NCI-H69 (cell line): ENCODE data around the gene ZNF853.
"Not testable (repeated sequence)": the region's sequence is repeated elsewhere in the genome, so short reads cannot be mapped to it uniquely, and the experiment has no call there.

Experiments used
- DNase-seq: peaks from one replicate; lab custom pipeline; 2025; lab: John Stamatoyannopoulos, UW

The ZNF853 gene

DNA sequence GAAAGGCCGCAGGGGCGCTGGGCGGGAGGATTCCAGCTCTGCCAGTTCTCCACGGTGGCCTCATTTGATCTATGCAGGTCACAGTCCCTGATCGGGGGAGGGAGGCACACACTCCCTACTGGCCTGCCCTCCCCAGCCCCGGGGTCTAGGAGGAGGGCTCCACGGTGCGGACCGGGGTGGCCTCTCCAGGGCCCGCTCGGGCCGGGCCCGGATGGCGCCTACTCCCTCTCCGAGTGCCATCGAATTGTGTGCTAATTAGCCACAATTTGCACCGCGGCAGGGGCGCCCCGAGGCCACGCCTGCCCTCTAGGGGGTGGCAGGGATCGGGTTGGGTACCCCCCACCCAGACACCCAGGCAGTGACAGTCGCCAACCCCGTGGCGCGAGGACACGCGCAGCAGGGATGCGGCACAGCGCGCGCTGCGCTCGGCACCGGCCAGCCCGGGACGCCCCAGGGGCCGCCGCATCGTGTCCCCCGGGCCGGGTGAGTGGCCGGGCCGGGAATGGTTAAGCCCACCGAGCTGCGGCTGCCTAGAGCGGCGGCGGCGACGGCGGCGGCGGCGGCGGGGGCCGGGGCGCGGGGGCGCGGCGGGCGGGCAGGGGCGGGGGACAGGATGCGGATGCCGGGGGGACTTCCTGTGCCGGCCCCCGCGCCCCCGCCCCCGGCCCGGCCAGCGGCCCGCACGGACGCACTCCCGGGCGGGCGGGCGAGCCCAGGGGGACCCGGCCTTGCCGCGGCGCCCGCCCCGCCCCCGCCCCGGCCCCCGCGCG lies at the start of gene ZNF853:
TSS of gene ZNF853 (plus strand) at position 658 of the 770 bp plus-strand sequence. CDS start 565 bp downstream, outside the sequence.
- peak; percentile 76 for DNase-seq

DNA sequence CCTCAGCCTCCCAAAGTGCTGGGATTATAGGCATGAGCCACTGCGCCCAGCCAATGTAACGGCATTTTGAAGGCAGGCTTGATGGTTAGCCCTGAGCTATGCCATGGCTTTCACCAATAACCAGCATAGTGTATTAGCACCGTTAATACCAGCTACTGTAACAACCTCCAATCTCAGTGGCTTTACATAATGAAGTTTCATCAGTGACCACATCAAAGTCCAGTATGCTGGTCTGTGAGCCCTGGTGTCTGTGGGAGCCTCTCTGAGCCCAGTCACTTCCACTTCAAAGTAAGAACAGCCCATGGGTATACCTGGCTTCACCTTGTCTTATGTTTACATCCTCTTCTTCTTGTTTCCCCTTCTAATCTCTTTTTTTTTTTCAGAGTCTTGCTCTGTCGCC lies 49.8 kb upstream of the ZNF853 start:
- DNase-seq, result no peak

- no peak for DNase-seq
These were observed 47.5 kb upstream of the ZNF853 start for GRCh38 chr7:6567886-6568285.

- no peak for DNase-seq
These were observed 44.1 kb upstream of the ZNF853 start for GRCh38 chr7:6571160-6571779.

- no peak for DNase-seq
These were observed 40.0 kb upstream of the ZNF853 start for GRCh38 chr7:6575281-6576023.

DNA sequence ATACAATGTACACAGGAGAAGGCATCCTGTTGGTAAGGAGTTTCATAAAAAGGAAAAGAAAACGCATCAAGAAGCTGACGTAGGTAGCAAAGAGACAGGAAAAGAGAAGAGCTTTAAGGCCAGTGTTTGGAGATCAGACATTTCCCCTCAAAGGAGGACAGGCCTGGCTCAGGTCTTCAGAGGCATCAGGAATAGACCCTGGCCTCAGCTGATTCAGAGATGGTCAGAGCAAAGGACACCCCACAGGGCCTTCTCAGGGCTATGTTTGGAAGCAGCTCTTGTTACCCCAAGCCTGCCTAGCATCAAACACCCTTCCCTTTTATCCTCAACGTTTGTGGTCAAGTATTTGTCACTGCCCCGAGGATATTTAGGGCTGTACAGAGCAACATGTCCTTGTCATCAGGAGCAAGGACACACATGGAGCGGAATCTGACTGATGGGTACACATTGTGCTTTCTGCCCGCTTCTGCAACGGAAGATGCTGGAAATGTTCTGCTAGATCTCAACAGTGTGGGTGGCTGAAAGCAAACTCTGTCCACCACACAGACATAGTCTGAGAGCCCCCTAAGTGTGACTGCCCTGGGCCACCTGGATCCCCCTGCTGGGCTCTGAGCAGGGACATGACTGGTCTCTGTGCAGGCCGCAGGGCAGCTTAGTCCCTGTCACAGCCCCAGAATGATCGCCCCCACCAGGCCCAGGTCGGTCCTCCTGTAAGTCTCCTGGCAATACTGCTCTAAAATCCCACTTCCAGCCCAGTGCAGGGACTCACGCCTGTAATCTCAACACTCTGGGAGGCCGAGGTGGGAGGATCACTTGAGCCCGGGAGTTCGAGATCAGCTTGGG lies 39.2 kb upstream of the ZNF853 start:
- no peak for DNase-seq

DNA sequence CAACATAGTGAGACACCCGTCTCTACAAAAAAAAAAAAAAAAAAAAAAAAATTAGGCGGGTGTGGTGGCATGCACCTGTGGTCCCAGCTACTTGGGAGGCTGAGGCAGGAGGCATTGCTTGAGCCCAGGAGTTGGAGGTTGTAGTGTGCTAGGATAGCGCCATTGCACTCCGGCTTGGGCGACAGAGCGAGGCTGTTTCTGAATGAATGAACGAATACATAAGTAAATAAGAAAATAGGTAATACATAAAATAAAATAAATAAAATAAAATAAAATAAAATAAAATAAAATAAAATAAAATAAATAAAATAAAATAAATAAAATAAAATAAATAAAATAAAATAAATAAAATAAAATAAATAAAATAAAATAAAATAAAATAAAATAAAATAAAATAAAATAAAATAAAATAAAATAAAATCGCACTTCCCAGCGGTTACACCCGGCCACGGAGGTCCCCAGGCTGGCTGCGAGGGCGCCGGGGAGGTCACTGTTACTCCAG lies 38.5 kb upstream of the ZNF853 start:
- peak; percentile 34 for DNase-seq

- DNase-seq, result peak; percentile 96
These were observed 37.9 kb upstream of the ZNF853 start, which contains the start of gene ZDHHC4 for GRCh38 chr7:6577369-6578113. ZDHHC4 (plus strand) TSS chr7:6577454; CDS start chr7:6580562, 3,108 bp downstream.

DNA sequence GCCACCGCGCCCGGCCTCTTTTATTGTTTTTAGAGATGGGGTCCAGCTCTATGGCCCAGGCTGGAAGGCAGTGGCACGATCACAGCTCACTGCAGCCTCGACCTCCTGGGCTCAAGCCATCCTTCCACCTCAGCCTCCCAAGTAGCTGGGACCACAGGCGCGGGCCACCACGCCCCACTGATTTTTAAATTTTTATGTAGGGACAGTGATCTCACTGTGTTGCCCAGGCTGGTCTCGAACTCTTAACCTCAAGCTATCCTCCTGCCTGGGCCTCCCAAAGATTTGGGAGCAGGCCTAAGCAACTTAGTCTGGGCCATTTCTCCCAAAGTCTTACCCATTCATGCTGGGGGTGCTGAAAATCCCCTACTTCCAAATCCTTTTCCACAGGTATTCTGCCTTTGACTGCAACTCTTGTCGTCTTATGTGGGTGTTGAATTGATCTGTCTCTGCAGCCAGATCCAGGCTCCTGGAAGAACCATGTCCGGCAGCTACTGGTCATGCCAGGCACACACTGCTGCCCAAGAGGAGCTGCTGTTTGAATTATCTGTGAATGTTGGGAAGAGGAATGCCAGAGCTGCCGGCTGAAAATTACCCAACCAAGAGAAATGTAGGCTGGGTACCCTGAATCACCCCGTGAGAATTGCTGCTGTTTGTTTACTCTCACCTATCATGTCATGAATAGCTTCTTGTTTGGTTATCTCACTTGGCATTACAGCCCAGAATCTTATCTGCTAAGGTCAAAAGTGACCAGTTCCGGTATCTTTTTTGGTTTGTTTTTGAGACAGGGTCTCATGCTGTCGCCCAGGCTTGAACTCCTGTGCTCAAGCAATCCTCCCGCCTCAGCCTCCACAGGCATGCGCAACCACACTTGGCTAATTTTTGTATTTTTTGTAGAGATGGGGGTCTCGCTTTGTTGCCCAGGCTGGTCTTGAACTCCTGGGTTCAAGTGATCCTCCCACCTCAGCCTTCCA lies 37.0 kb upstream of the ZNF853 start:
- no peak for DNase-seq

- DNase-seq, result no peak
These were observed 36.0 kb upstream of the ZNF853 start for GRCh38 chr7:6579446-6579845.

DNA sequence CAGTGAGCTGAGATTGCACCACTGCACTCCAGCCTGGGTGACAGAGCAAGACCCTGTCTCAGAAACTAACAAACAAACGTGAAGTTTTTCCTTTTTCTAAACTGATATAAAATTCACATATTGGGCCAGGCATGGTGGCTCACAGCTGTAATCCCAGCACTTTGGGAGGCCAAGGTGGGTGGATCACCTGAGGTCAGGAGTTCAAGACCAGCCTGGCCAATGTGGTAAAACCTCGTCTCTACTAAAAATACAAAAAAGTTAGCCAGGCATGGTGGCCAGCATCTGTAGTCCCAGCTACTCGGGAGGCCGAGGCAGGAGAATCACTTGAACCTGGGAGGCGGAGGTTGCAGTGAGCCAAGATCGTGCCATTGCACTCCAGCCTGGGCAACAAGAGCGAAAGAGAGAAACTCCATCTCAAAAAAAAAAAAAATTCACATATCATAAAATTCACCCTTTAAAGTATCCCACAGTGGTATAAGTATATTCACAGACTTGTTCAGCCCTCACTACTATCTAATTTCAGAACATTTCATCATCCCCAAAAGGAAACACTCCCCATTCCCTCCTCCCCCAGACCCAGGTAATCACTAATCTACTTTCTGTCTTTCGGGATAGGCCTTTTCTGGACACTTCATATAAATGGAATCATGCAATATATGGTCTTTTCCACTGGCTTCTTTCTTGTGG lies 29.5 kb upstream of the ZNF853 start:
- DNase-seq, result not testable (repeated sequence)

GRCh38 chr7:6588566-6588965 lies 26.8 kb upstream of the ZNF853 start:
- no peak for DNase-seq

- no peak for DNase-seq
These were observed 26.1 kb upstream of the ZNF853 start for GRCh38 chr7:6589151-6589828.

DNA sequence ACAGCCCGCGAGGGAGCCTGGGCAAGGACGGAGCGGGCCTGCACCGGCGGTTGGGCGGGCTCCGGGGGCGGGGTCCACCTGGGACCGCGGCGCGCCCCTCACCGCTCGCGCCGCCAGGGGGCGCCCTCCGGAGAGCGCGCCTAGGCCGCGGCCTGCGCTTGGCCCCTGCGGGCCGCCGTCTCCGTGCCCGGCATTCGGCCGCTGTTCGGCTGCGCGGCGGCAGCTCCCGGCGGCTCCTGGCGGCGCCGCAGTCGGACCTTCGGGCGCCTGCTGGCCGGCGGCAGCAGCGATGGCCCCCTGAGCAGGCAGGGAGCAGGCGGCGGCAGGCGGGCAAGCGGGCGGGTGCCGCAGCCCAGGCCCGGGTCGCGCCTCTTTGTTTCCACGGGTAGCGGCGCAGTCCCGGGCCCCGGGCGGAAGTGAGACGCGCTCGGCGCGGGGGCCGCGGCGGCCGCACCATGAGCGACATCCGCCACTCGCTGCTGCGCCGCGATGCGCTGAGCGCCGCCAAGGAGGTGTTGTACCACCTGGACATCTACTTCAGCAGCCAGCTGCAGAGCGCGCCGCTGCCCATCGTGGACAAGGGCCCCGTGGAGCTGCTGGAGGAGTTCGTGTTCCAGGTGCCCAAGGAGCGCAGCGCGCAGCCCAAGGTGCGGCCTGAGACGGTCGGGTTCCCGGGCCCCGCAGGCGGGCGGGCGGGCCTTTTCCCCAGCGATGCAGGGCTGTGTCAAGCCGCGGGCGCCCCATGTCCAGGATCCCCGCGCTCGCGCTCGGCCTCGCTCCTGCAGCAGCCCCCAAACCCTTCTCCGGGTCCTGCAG lies 25.4 kb upstream of the ZNF853 start, which contains the start of gene INTS15:
TSS of gene INTS15 (plus strand) at position 193 of the 816 bp plus-strand sequence. CDS start at position 456, 263 bp downstream.
- DNase-seq, result peak; percentile 92

- DNase-seq, result no peak
These were observed 24.7 kb upstream of the ZNF853 start for GRCh38 chr7:6590645-6591110.

DNA sequence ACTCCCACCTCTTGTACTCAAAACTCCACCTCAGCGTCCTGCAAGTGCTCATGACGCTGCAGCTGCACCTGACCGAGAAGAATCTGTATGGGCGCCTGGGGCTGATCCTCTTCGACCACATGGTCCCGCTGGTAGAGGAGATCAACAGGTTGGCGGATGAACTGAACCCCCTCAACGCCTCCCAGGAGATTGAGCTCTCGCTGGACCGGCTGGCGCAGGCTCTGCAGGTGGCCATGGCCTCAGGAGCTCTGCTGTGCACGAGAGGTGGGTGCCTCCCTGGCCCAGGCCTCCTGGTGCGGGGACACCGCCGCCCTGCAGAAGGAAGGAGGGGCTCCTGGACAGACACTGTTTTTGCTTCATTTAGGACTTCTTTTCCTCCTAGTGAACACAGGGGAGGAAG lies 15.3 kb upstream of the ZNF853 start:
- no peak for DNase-seq

DNA sequence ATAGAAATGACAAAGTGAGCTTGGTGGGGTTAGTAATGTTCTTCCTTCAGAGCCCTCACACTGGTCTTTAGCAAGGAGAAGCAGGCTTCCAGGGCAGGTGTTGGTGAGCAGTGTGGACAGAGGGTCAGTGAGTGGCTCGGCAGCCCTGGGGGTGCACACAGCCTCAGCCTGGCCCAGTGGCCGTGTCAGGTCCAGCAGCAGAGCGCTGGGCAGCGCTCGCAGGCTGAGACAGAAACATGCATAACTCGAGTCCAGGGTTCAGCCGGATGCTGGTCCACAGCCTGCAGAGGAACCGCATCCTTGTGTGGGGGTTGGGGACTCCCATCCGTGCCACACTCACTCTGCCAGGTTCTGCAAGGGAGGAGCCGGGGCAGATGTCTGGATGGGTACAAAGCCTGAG lies 11.0 kb upstream of the ZNF853 start:
- DNase-seq, result no peak
